Activated CD8-positive, alpha-beta memory T cell treated with anti-CD3 and anti-CD28 coated beads for 36 hours (primary cell): ENCODE results near the gene CLCA4. TPM values are rescaled to one million over a fixed set of nuclear protein-coding genes. Genes with fewer than 3 reads are reported as not detected.
"Not testable (repeated sequence)": the region's sequence is repeated elsewhere in the genome, so short reads cannot be mapped to it uniquely, and the experiment has no call there.

ENCODE experiments used
- CTCF ChIA-PET: fragments of 350-600 bp; sonication (Branson Sonifier 250); formaldehyde crosslinking; loops from one replicate; lab custom pipeline; 2021; ENCODE audit warnings: antibody characterized with exemption; lab: Charles Lee
- POLR2A ChIA-PET: fragments of 350-600 bp; sonication (Branson Sonifier 250); formaldehyde crosslinking; loops from one replicate; lab custom pipeline; 2021; ENCODE audit warnings: antibody characterized with exemption; lab: Charles Lee
- total RNA-seq, 2 experiments: library from RNA; stranded (reverse); gene quantifications; one replicate each; pipeline ENCODE4 v1.2.3, GENCODE V29; 2021

CLCA4 gene, protein sequence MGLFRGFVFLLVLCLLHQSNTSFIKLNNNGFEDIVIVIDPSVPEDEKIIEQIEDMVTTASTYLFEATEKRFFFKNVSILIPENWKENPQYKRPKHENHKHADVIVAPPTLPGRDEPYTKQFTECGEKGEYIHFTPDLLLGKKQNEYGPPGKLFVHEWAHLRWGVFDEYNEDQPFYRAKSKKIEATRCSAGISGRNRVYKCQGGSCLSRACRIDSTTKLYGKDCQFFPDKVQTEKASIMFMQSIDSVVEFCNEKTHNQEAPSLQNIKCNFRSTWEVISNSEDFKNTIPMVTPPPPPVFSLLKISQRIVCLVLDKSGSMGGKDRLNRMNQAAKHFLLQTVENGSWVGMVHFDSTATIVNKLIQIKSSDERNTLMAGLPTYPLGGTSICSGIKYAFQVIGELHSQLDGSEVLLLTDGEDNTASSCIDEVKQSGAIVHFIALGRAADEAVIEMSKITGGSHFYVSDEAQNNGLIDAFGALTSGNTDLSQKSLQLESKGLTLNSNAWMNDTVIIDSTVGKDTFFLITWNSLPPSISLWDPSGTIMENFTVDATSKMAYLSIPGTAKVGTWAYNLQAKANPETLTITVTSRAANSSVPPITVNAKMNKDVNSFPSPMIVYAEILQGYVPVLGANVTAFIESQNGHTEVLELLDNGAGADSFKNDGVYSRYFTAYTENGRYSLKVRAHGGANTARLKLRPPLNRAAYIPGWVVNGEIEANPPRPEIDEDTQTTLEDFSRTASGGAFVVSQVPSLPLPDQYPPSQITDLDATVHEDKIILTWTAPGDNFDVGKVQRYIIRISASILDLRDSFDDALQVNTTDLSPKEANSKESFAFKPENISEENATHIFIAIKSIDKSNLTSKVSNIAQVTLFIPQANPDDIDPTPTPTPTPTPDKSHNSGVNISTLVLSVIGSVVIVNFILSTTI
- not detected for total RNA-seq

- POLR2A ChIA-PET = no interaction called here
- CTCF ChIA-PET = no interaction called here
Observed at GRCh38 chr1:86546787-86547221, at the start of gene CLCA4. Gene CLCA4, plus strand, starts transcription at chr1:86547078. Its CDS starts 42 bp downstream, at chr1:86547120.

DNA sequence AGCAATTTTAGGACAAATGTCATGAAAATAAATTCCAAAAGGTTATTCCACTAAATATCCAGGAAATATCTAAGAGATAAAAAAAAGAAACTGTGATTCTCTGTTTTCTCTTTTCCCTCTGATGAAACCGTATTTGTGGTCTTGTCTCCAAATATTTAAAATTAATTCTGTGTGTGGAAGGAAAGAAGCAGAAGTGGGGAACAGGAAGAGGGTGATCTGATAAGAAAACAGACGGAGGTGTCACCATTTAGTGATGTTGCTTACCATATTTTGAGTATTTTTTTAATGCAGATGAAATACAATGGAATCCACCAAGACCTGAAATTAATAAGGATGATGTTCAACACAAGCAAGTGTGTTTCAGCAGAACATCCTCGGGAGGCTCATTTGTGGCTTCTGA is 48.6 kb upstream of the CLCA4 start:
- POLR2A ChIA-PET = no interaction called here
- CTCF ChIA-PET = interaction anchor here (1.4 to 1.8 kb wide), 2 partner anchors 109 to 113 kb away, joined by 4 to 5 read pairs; no protein-coding TSS in a partner anchor

GRCh38 chr1:86499987-86500593 is 46.8 kb upstream of the CLCA4 start:
- CTCF ChIA-PET = interaction anchor here (0.7 to 2.7 kb wide), 8 partner anchors 8 to 204 kb away, joined by 3 to 18 read pairs (median 4); partner anchors contain the start of genes ODF2L and SH3GLB1
- POLR2A ChIA-PET = no interaction called here

DNA sequence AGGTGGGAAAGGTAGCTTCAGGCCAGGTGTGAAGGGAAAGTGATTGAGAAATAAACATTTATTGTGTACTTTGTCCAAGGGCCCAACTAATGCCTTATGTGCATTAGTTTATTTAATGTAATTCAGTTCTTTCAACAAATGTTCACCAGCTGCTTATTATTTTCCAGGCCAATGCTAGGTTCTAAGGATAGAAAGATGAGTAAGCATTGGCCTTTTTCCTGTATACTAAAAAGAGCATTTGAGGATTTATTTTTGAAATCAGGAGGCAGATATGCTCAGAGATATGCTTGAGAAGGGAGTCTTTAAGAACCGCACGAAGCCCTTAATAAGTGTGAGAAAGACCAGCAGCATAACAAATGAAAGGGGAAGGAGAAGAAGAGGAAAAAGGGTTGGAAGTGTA is 46.2 kb upstream of the CLCA4 start:
- ChIA-PET CTCF (interaction anchor here (0.7 to 2.7 kb wide), 5 partner anchors 12 to 204 kb away, joined by 3 to 18 read pairs (median 4); partner anchors contain the start of genes ODF2L and SH3GLB1), POLR2A (no interaction called here)

DNA sequence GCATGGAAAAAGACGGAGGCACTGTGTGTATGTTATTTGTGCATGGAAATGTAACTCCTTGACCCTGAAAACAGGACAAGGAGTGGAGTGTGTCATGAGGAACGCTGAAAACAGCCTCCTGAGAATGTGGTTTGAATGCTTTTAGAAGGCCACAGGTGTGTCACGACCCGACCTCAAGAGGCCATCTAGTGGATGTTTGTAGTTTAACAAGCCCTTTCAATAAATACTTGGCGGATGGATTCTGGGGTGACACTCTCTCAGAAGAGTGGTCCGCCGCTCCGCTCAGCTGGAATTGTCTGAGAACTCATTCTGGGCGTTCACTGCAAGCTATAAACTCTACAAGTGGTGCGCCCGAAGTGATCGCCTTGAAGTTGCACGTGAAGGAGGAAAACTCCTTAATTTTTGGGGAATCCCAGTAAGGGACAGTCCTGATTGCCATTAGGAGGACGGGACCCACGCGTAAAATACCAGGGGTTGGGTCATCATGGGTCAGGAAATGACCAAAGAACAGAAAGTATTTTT is 44.7 kb upstream of the CLCA4 start:
- CTCF ChIA-PET = interaction anchor here (0.8 to 2.7 kb wide), 11 partner anchors 12 to 202 kb away, joined by 3 to 14 read pairs (median 4); partner anchors contain the start of genes ODF2L and SH3GLB1
- POLR2A ChIA-PET = not testable (repeated sequence)

- ChIA-PET POLR2A (no interaction called here), CTCF (interaction anchor here (0.9 to 2.7 kb wide), 8 partner anchors 13 to 201 kb away, joined by 3 to 14 read pairs (median 4); partner anchors contain the start of genes ODF2L and SH3GLB1)
Observed at GRCh38 chr1:86502721-86503405, 44.0 kb upstream of the CLCA4 start.

- ChIA-PET POLR2A (no interaction called here), CTCF (no interaction called here)
Observed at GRCh38 chr1:86503406-86504136, 43.3 kb upstream of the CLCA4 start.

DNA sequence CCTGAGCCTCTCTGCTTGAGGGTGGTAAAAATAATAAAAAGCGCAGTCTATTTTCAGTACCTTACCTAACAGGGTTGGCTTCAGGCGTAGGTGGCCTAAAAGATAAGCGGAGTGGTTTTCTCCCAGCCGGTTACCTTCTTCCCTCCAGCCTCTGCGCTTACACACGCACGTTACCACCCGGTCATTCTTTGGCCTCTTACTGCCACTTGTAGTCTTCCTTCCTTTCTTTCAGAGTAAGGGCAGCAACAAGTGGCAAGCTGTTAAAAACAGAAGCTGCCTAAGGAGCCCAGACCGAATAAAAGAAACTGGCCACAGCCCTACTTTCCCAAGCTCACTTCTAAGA is 42.8 kb upstream of the CLCA4 start:
- ChIA-PET CTCF (interaction anchor here (0.6 to 0.9 kb wide), 2 partner anchors 9 to 119 kb away, joined by 3 read pairs; no protein-coding TSS in a partner anchor), POLR2A (no interaction called here)

GRCh38 chr1:86504895-86505563 is 41.8 kb upstream of the CLCA4 start:
- ChIA-PET POLR2A (no interaction called here), CTCF (interaction anchor here (0.6 to 0.9 kb wide), 2 partner anchors 10 to 120 kb away, joined by 3 read pairs; no protein-coding TSS in a partner anchor)

DNA sequence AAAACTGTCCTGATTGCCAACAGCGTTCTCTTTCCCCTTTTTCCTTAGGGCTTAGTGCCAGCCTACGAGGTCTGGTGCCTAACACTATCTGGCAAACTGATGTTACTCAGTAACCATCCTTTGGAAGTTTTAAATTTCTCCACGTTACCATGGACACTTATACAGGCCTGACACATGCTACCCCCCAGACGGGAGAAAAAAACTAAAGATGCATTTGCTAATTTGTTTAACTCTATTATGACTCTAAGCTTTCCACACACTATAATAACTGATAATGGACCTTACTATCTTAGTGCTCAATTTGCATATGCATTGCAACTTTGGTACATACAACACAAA is 41.3 kb upstream of the CLCA4 start:
- ChIA-PET CTCF (no interaction called here), POLR2A (no interaction called here)

DNA sequence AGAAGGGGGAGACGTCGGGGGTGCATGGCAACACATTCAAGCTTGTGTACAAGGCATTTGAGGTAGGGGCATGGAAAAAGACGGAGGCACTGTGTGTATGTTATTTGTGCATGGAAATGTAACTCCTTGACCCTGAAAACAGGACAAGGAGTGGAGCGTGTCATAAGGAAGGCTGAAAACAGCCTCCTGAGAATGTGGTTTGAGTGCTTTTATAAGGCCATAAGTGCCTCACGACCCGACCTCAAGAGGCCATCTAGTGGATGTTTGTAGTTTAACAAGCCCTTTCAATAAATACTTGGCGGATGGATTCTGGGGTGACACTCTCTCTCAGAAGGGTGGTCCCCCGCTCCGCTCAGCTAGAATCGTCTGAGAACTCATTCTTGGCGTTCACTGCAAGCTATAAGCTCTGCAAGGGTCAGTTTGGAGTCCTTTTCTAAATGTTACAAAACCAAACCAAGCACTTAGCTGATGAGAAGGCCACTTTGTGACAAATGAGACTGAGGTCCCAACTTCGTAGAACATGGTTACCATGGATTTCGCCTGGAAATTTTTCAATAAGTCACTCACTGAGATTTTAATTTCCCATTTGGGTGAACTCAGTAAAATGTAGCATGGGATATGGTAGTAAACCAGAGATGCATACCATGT is 38.8 kb upstream of the CLCA4 start:
- CTCF ChIA-PET = interaction anchor here (0.9 to 1.1 kb wide), 3 partner anchors 8 to 124 kb away, joined by 3 to 4 read pairs (median 3); no protein-coding TSS in a partner anchor
- POLR2A ChIA-PET = no interaction called here

- POLR2A ChIA-PET = no interaction called here
- CTCF ChIA-PET = interaction anchor here (0.9 to 1.1 kb wide), 2 partner anchors 9 to 12 kb away, joined by 3 to 4 read pairs; no protein-coding TSS in a partner anchor
Observed at GRCh38 chr1:86508583-86508969, 38.3 kb upstream of the CLCA4 start.

GRCh38 chr1:86515597-86515996 is 31.3 kb upstream of the CLCA4 start:
- POLR2A ChIA-PET = no interaction called here
- CTCF ChIA-PET = no interaction called here

DNA sequence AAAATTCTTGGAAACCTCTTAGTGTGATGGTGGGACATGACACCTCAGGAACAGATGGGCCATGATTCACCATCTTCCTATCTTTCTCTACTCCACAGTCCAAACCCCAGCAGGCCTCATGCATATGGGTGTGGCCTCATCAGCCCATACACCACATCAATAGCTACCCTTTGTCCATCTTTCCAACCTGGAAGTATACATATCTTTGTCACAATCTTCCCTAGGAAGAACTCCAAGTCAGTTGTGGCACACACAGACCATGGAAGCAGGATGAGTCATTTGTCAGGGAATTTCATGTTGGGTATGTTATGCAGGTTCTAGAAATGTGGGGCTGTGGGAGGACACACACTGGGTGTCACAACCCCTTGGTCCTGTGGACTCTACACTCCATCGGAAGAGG is 30.5 kb upstream of the CLCA4 start:
- ChIA-PET POLR2A (no interaction called here), CTCF (no interaction called here)

DNA sequence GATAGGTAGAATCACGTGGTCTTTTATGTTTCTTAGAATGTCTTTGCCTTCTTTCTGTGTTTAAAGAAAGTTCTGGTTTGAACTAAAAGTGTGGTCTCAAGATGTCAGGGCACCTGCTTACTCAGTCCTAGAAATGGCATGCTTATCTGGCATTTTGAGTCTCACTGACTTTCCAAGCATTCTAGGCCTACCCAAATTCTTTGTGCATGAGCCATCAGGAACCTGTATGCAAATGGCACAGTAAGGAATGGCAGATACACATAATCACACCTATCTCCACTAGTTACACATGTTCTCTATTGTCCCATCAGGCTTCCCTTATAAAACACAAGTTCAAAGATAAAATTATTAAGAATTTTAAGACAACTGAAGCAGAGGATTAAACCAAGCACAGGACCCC is 29.5 kb upstream of the CLCA4 start:
- CTCF ChIA-PET = no interaction called here
- POLR2A ChIA-PET = no interaction called here

GRCh38 chr1:86520789-86521521 is 25.9 kb upstream of the CLCA4 start:
- ChIA-PET POLR2A (no interaction called here), CTCF (no interaction called here)
